A549 (cell line): ENCODE results near the gene CCL17.

Source experiments
- BHLHE40 ChIP-seq: IDR thresholded peaks from 2 replicates; pipeline ENCODE4 v1.6.1; 2012; ENCODE audit warnings: low read depth, low read length, inconsistent platforms
- CEBPB ChIP-seq, 2 experiments: fragments of >200 bp in 1 of 2; sonication (Bioruptor Twin) in 1 of 2; formaldehyde crosslinking in 1 of 2; IDR thresholded peaks; 2 replicates each; pipeline ENCODE4 v1.6.1; 2012 to 2016
- CHD2 ChIP-seq: fragments of 150-350 bp; IDR thresholded peaks from 2 replicates; pipeline ENCODE4 v1.6.1; 2014; ENCODE audit warnings: low read length; ENCODE audit not compliant: partially characterized antibody
- FOSL2 ChIP-seq, 2 experiments: fragments of 450-650 bp in 1 of 2; fragments of >200 bp in 1 of 2; sonication (Bioruptor Twin) in 1 of 2; formaldehyde crosslinking; IDR thresholded peaks; 2 replicates each; pipeline versions ENCODE4 v1.5.0 to v1.6.1; 2016 to 2020; ENCODE audit warnings: mild to moderate bottlenecking in 1 of 2, moderate library complexity in 1 of 2
- MYC ChIP-seq: IDR thresholded peaks from 2 replicates; pipeline ENCODE4 v1.6.1; 2012; ENCODE audit warnings: mild to moderate bottlenecking, inconsistent platforms, low read length, improper control_type of control experiment, borderline replicate concordance
- NFE2L2 ChIP-seq: fragments of 150-350 bp; conservative IDR thresholded peaks from 2 replicates; pipeline ENCODE4 v1.6.1; 2014; ENCODE audit warnings: low read length
- NPAS2 ChIP-seq: fragments of 250-450 bp; sonication (Bioruptor Pico); IDR thresholded peaks from 2 replicates; pipeline ENCODE4 v1.8.0; 2022; ENCODE audit warnings: mild to moderate bottlenecking, moderate library complexity, borderline replicate concordance

GRCh38 chr16:57409870-57410587, 5.5 kb downstream of the CCL17 start:
- TF ChIP-seq CHD2 (no peak), FOSL2 (IDR thresholded peaks at IDR 0.05) (no peak), FOSL2 (CRISPR knock-in tag; IDR thresholded peaks at IDR 0.05) (no peak), MYC (no peak), CEBPB (IDR thresholded peaks at IDR 0.05) (no peak), BHLHE40 (no peak), NPAS2 (CRISPR knock-in tag) (no peak), NFE2L2 (no peak)
